ENCODE results near the gene CYP2S1. TPM values are rescaled to one million over a fixed set of nuclear protein-coding genes. Genes with fewer than 3 reads are reported as not detected.

The CYP2S1 gene
- total and polyA plus RNA-seq, 9 of the 15 experiments (the other 6 are each of a cell fraction or from before 2014, with no cell fraction given): 0.07 to 1.9 (median 0.41) TPM

DNA sequence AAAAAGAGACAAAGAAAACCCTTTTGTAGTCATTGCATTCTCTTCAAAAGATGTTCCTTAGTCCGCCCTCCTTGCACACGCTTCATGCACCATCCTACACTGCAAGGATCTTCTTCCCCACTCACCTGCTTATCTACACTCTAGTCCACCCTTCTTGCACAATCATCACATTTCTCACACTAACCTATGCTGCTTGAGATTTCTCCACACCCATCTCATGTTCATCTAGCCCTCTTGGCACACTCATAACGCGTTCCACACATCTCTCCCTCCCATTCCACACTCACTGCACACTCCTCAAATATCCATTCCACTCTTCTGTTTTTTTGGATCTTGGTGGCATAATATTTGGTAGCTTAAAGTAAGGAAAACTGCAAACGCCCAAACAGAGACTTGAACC lies 48.8 kb downstream of the CYP2S1 start (continued):
- TF ChIP-seq ELK1 (CRISPR knock-in tag; IDR thresholded peaks at IDR 0.05) (no peak), YY1 (IDR thresholded peaks at IDR 0.05; ENCODE audit: borderline replicate concordance in 1 of 3, control insufficient read depth in 1 of 3, extremely low read depth in 1 of 3, insufficient read depth in 3 of 3, insufficient read length in 1 of 3, insufficient replicate concordance in 2 of 3, low read depth in 1 of 3, low read length in 2 of 3) (no peak), ZNF253 (CRISPR knock-in tag; conservative IDR thresholded peaks at IDR 0.05) (no peak), ZBTB7A (IDR thresholded peaks at IDR 0.05; ENCODE audit: borderline replicate concordance, control insufficient read depth, low read depth, low read length) (no peak)

GRCh38 chr19:41244117-41244516 lies 51.1 kb downstream of the CYP2S1 start:
- Histone ChIP-seq H3K4me3 (no peak overlapping the region), H3K4me2 (ENCODE audit: insufficient read depth, low read length) (no peak overlapping the region), H3K9me3 (replicated peaks; ENCODE audit: control insufficient read depth, insufficient read depth, low read depth, low read length) (0 out of 2 replicates have a peak, but pooled peaks cover 3% of the 10 kb centered on the region), H3K36me3 (ENCODE audit: control insufficient read depth, insufficient read depth, low read length) (no peaks in the 10 kb centered on the region), H3K79me2 (ENCODE audit: control insufficient read depth, insufficient read depth, low read length) (no peaks in the 10 kb centered on the region), H3K4me1 (replicated peaks in 1 of 2; ENCODE audit: control insufficient read depth in 2 of 2, insufficient read depth in 2 of 2, low read length in 2 of 2) (no peaks in the 10 kb centered on the region; a peak in 1 of 5 replicates), H3K27ac (ENCODE audit: extremely low read depth, low read depth, low read length) (no peak overlapping the region), H3K9ac (ENCODE audit: insufficient read depth in 1 of 2, low read depth in 2 of 2, low read length in 2 of 2) (no peak overlapping the region), H3K9me1 (ENCODE audit: control insufficient read depth, insufficient read depth, low read length) (peaks cover 2% of the 10 kb centered on the region), H2AFZ (ENCODE audit: low read depth, low read length) (no peak overlapping the region), H4K20me1 (replicated peaks; ENCODE audit: control insufficient read depth, insufficient read depth, low read length) (no peaks in the 10 kb centered on the region), H3K27me3 (ENCODE audit: control insufficient read depth in 2 of 2, insufficient read depth in 2 of 2, low read length in 2 of 2) (peaks cover 5 to 19% of the 10 kb centered on the region in 2 experiments; a peak in 3 of 5 replicates)
- ATAC-seq (no peak), DNase-seq (ENCODE audit: extremely low read depth in 1 of 4, low spot score in 3 of 4) (no peak), FAIRE-seq (no peak)
- peak; percentile 68 for TF ChIP-seq ATF3 (IDR thresholded peaks at IDR 0.05)
- no peak for TF ChIP-seq ATF3 (CRISPR knock-in tag; conservative IDR thresholded peaks at IDR 0.05)
- no peak for TF ChIP-seq MED1 (CRISPR knock-in tag; IDR thresholded peaks at IDR 0.05; ENCODE audit: borderline replicate concordance)
- TF ChIP-seq CEBPG (CRISPR knock-in tag; IDR thresholded peaks at IDR 0.05): no peak
- peak in 1 of 2 experiments; percentile 37; a peak in 1 of 4 replicates for TF ChIP-seq CEBPG (tag; conservative IDR thresholded peaks at IDR 0.05 in 1 of 2, IDR thresholded peaks at IDR 0.05 in 1 of 2)
- TF ChIP-seq NFIC (IDR thresholded peaks at IDR 0.05): no peak
- BruUV-seq (replicated peaks): no TSS peak
- ChIA-PET CTCF (ENCODE audit: low intra/inter-chr PET ratio) (no interaction called here), POLR2A (interaction anchor here (1.2 kb wide), 1 partner anchor 18 kb away, joined by 6 read pairs; no protein-coding TSS in a partner anchor)
- intact Hi-C loops (cut with micrococcal nuclease): no loop called here
- in situ Hi-C loops (cut with MboI): no loop called here
- WGBS (ENCODE audit: insufficient coverage, low coverage, missing lambda C conversion rate): 33% methylated on average over 4 of the region's 4 CpGs
